Stimulated activated CD4-positive, alpha-beta T cell treated with anti-CD3 and anti-CD28 coated beads, Interleukin-4, amount 100 ng/mL, for 1 hour (primary cell): ENCODE measurements around the gene NPY4R.
"Not testable (repeated sequence)": the region's sequence is repeated elsewhere in the genome, so short reads cannot be mapped to it uniquely, and the experiment has no call there.

Experiments
- DNase-seq: peaks from one replicate; pipeline ENCODE4 v3.0.0-alpha.2; 2020

The NPY4R gene

DNA sequence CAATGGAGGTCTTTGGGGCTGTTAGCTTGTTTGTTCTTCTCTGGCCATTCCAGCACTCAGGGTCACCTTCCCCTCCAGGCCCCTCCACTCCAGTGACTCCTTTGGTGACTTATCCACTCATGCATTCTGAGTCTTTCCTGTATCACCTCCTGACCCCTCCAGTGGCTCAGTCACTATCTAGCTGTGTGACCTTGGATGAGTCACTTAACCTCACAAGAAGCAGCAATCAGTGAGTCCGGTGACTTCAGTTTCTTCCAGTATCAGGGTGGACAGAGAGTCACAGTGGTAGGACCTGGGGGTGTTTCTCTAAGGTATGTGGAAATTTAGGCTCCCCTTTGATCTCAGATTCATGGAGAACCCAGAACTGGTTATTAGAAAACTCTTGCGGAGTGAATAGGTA, 9.8 kb downstream of the NPY4R start:
- not testable (repeated sequence) for DNase-seq

GRCh38 chr10:46451365-46451764, 14.4 kb downstream of the NPY4R start:
- DNase-seq, result not testable (repeated sequence)

DNA sequence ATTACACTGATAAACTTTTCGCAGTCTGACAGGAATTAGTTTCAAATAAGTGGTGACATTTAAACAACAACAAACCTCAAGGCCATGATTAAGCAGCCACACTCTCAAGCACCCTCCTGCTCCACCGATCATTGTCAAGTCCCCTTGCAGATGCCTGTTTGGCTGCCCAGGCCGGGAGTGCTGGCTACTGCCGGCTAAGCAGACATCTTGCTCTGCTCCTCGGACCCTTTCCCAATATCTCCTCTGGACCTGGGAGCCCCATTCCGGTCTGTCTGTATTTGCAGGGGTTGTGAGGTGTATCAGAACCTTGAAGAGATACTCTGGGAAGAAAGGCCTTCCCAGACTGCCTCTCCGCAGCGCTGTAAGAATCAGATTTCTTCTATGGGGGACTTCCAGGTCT, 14.9 kb downstream of the NPY4R start:
- peak; percentile 1 for DNase-seq

- DNase-seq, result not testable (repeated sequence)
These were observed 18.3 kb downstream of the NPY4R start for GRCh38 chr10:46447439-46447838.

DNA sequence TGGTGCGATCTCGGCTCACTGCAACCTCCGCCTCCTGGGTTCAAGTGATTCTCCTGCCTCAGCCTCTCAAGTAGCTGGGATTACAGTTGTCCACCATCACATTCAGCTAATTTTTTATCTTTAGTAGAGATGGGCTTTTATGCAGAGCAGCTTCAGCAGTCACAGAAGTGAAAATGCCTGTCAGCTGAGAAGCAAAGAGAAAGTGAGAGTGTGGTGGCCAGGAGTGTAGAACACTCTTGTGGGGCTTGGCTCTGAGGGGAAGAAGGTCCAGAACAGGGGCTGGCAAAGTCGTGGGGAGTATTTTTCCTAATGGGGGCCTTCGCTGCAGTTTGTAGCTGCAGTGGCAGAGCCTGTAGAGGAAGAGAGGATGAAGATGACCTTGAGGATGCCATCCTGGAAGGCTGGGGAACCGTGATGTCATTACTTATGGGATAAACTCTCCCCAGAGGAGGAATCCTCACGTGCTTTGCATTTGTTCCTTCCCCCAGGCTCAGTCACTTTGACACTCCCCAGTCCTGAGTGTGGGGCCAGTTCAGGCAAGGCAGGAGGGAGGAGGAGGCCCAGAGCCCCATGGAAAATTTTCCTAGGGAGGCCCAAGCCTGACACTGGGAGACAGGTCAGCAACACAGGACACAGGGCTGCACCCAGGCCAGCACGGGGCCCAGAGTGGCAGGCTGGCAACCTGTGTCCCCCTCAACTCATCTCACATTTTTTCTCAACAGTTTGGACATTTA, 20.2 kb downstream of the NPY4R start:
- DNase-seq, result not testable (repeated sequence)

- DNase-seq, result not testable (repeated sequence)
These were observed 22.3 kb downstream of the NPY4R start for GRCh38 chr10:46443422-46443821.

DNA sequence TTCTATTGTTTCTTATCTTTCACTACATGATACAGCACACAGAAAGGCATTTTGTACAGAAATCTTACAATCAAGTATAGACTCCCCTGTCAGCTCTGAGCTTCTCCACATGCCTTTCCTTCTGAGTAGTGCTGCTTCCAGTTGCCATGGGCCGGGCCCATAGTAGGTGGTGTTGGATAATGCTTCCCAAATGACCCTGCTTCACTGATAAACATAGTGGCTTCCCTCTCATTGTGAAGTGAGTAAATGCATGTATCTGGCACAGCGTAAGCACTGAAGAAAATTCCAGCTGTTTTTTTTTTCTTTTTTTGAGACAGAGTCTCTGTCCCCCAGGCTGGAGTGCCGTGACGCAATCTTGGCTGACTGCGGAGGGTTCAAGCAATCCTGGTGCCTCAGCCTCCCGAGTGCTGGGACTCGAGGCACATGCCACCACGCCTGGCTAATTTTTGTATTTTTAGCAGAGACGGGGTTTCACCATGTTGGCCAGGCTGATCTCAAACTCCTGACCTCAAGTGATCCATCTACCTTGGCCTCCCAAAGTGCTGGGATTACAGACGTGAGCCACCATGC, 23.0 kb downstream of the NPY4R start:
- not testable (repeated sequence) for DNase-seq

- DNase-seq, result not testable (repeated sequence)
These were observed 23.9 kb downstream of the NPY4R start for GRCh38 chr10:46441837-46442278.

DNA sequence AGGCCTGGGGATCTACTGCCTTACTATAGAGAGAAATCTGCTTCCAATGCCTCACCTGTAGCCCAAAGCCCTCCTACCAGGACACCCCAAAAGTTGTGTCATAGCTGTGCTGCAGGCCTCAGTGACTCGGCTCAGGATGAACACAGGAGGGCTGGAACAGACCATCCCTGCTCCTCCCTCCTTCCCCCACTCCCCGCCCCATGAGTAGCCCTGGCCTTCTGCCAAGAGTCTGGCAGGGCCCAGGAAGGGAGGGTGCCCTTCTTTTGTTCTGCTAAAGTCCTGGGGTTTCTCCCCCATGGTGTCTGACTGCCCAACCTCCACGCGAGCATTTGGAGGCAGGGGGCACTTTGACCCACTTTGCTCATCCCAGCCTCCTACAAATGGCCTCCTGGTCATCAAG, 24.8 kb downstream of the NPY4R start:
- DNase-seq, result not testable (repeated sequence)

DNA sequence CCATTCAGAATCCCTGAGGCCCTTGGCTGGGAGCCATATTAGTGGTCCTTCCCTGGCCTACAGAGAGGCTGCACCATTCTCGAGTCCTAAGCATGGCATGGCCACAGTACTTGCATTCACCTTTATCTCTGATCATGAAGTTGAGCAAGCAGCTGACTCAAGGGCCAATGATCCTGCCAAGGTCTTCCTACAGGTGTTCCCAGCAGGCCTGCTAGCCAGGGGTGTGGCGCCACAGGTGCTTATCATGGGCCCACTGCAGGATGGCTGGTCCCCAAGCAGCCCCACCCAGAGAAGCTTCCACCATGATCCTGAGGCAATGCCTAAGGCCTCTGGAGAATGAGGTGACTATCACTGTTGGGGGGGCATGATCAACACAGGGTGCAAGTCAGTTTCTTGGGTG, 42.2 kb downstream of the NPY4R start:
- not testable (repeated sequence) for DNase-seq

- not testable (repeated sequence) for DNase-seq
These were observed 46.0 kb downstream of the NPY4R start for GRCh38 chr10:46419570-46420379.

GRCh38 chr10:46418283-46418682, 47.5 kb downstream of the NPY4R start:
- DNase-seq, result not testable (repeated sequence)

DNA sequence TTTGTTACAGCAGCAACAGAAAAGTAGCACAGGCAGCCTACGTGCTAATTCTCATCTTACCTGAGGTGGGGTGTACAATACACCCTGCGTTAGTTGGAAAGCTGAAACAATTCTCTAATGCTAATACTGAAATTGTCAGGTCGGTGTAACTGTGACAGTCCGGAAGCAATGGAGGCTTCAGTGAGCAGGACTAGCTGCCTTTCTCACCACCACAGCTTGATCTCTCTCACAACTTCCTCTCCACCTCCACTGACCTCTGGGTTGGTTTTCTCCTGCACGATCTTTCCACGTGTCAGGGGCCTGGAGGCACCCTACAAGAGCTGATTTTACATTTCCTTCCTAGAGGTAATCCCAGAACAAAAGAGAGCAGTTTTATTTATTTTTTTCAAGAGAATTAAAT, 50.5 kb downstream of the NPY4R start:
- DNase-seq, result not testable (repeated sequence)

GRCh38 chr10:46412665-46413064, 53.1 kb downstream of the NPY4R start:
- DNase-seq, result not testable (repeated sequence)

GRCh38 chr10:46411123-46411522, 54.6 kb downstream of the NPY4R start:
- DNase-seq, result not testable (repeated sequence)
